Body of pancreas (tissue), 4 donors: ENCODE data around the gene SREBF2. TPM values are rescaled to one million over a fixed set of nuclear protein-coding genes. Genes with fewer than 3 reads are reported as not detected.

Experiments
- ATAC-seq: fragments of 150-250 bp; one replicate; pipeline ENCODE4 v1.9.1; 2016
- DNase-seq, 4 donors: peaks; one replicate each; pipeline ENCODE4 v3.0.0-alpha.2; 2019
- H3K27ac ChIP-seq, 4 donors: fragments of 200-600 bp; sonication (generic); 1 replicate in 3 of 4; 2 replicates in 1 of 4; pipeline versions ENCODE4 v1.5.1 to v1.6.1; 2016 to 2019; ENCODE audit warnings: mild to moderate bottlenecking in 1 of 4, mixed read lengths in 1 of 4, moderate library complexity in 1 of 4
- H3K27me3 ChIP-seq, 2 donors: fragments of 200-600 bp; sonication (generic); one replicate each; pipeline ENCODE4 v1.6.0; 2016; ENCODE audit warnings: mild to moderate bottlenecking in 1 of 2
- H3K36me3 ChIP-seq, 2 donors: fragments of 200-600 bp; sonication (generic); replicated peaks in 1 of 2; 2 replicates each; pipeline ENCODE4 v1.5.1; 2016; ENCODE audit warnings: low read depth in 2 of 2; ENCODE audit not compliant: insufficient read depth in 1 of 2
- H3K4me1 ChIP-seq: fragments of 200-600 bp; sonication (generic); one replicate; pipeline ENCODE4 v1.6.0; 2016
- H3K4me3 ChIP-seq, 2 donors: fragments of 200-600 bp; sonication (generic); 1 replicate in 1 of 2; 2 replicates in 1 of 2; pipeline ENCODE4 v1.5.1; 2016 to 2019
- H3K9me3 ChIP-seq, 3 donors: fragments of 200-600 bp; sonication (generic); 1 replicate in 2 of 3; 2 replicates in 1 of 3; pipeline ENCODE4 v1.5.1; 2016
- POLR2A ChIP-seq, 3 donors: fragments of 450-650 bp; IDR thresholded peaks; one replicate each; pipeline ENCODE4 v1.6.1; 2016; ENCODE audit warnings: antibody characterized with exemption in 3 of 3, mild to moderate bottlenecking in 2 of 3
- WGBS, 2 donors: methylation state at CpG; one replicate each; pipeline ENCODE4 v1.1.5; 2017; 5-methylcytosine and 5-hydroxymethylcytosine counted together
- intact Hi-C: fragments of 100-400 bp; cut with DNase I; formaldehyde crosslinking; loops from one replicate; pipeline ENCODE4 v1.15.1; 2023
- total RNA-seq, 2 donors: library from RNA; depleted of rRNA; stranded (reverse); fragments of >200 nt; gene quantifications; one replicate each; pipeline ENCODE4 v1.1.0, GENCODE V29; 2016
- TF ChIP-seq, protein P1 (sequence below), 7 experiments: fragments of 450-650 bp in 4 of 7; fragments of 200-600 bp in 3 of 7; sonication (generic) in 3 of 7; IDR thresholded peaks; one replicate each; pipeline ENCODE4 v1.5.1; 2016 to 2019; ENCODE audit warnings: antibody characterized with exemption in 7 of 7

Gene SREBF2
- total RNA-seq, 2 donors from 2014 or later: 40.2 to 68.6 TPM

DNA sequence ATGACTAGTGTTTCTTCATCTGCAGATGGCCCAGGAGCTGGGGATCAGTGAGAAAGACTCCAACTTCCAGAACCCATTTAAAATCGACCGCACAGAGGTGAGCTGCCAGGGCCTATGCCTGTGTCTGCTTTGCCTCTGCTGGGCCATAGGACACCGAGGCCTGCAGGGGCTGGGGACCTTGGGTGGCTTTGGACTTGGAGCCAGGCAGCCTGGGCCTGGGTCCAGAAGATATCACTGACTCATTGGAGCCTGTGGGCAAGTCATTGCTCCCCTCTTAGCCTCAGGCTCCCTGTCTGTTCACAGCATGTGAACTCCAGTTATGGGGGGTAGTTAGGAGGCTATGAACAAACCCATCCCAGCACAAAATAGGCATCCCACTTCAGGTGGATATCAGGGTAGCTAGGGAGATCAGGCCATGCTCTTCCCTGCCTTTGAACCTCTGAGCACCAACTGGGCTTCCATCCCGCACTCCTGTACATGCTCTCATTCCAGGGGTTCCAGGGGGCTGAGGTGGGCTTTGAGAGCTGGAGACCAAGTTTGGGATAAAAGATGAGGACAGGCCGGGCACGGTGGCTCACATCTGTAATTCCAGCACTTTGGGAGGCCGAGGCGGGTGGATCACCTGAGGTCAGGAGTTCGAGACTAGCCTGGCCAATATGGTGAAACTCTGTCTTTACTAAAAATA, 19.0 kb upstream of the SREBF2 start:
- 93 to 97% methylated on average over 8 to 9 of the region's 9 CpGs for WGBS, 2 donors
- ATAC-seq (no peak), DNase-seq (no peak)
- H3K4me3 ChIP-seq: no peak overlapping the region
- TF ChIP-seq POLR2A (IDR thresholded peaks at IDR 0.05): no peak
- TF ChIP-seq, protein P1, sequence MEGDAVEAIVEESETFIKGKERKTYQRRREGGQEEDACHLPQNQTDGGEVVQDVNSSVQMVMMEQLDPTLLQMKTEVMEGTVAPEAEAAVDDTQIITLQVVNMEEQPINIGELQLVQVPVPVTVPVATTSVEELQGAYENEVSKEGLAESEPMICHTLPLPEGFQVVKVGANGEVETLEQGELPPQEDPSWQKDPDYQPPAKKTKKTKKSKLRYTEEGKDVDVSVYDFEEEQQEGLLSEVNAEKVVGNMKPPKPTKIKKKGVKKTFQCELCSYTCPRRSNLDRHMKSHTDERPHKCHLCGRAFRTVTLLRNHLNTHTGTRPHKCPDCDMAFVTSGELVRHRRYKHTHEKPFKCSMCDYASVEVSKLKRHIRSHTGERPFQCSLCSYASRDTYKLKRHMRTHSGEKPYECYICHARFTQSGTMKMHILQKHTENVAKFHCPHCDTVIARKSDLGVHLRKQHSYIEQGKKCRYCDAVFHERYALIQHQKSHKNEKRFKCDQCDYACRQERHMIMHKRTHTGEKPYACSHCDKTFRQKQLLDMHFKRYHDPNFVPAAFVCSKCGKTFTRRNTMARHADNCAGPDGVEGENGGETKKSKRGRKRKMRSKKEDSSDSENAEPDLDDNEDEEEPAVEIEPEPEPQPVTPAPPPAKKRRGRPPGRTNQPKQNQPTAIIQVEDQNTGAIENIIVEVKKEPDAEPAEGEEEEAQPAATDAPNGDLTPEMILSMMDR (IDR thresholded peaks at IDR 0.05): no peak
- H3K9me3 ChIP-seq: no peaks in the 10 kb centered on the region
- H3K27me3 ChIP-seq: no peaks in the 10 kb centered on the region
- intact Hi-C loops: no loop called here
- H3K36me3 ChIP-seq: no peaks in the 10 kb centered on the region
- no peak overlapping the region for H3K27ac ChIP-seq
- H3K4me1 ChIP-seq: no peaks in the 10 kb centered on the region

DNA sequence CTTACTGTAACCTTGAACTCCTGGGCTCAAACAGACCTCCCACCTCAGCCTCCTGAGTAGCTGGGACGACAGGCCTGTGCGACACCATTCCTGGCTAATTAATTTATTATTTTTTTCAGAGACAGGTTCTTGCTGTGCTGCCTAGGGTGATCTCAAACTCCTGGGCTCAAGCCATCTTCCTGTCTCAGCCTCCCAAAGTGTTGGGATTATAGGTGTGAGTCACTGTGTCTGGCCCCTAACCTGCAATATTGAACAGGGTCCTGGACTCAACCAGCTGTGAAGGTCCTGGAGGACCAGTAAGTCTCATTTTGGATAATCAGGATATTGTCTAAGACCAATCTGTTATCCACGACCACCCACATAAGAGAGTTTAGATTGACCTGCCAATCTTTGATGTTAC, 17.2 kb upstream of the SREBF2 start:
- DNase-seq (no peak), ATAC-seq (no peak)
- H3K27ac ChIP-seq: no peak overlapping the region
- TF ChIP-seq, protein P1 (IDR thresholded peaks at IDR 0.05): no peak
- no peak for TF ChIP-seq POLR2A (IDR thresholded peaks at IDR 0.05)
- 82 to 89% methylated on average over 3 of the region's 3 CpGs for WGBS, 2 donors
- no peaks in the 10 kb centered on the region for H3K27me3 ChIP-seq
- H3K4me3 ChIP-seq: no peak overlapping the region
- no peaks in the 10 kb centered on the region for H3K4me1 ChIP-seq
- intact Hi-C loops: no loop called here
- H3K9me3 ChIP-seq: no peaks in the 10 kb centered on the region
- no peaks in the 10 kb centered on the region for H3K36me3 ChIP-seq

DNA sequence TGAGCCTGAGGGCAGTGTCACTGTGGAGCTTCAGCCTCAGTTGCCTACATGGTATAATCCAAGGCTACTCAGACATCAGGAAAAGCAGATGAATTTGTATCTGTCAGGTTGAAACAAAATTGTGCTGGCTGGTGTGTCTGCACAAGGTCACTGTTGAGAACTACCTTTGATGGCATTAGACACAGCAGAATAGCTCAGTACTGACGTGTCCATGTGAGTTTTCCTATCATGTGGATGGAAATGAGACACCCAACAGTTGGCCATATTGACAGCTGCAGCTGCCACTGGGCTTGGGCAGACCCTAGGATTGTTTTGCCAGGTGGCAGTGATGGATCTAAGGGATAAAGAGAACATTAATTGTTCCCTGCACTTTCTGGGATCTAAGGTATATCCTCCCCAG, 16.7 kb upstream of the SREBF2 start:
- no peaks in the 10 kb centered on the region for H3K36me3 ChIP-seq
- no peak overlapping the region for H3K4me3 ChIP-seq
- no peak for DNase-seq
- H3K4me1 ChIP-seq: no peaks in the 10 kb centered on the region
- no peak for ATAC-seq
- 100% methylated on average over 1 of the region's 1 CpG; no CpG with 5 or more reads in 1 of the 2 donors for WGBS, 2 donors
- intact Hi-C loops: no loop called here
- H3K9me3 ChIP-seq: no peaks in the 10 kb centered on the region
- TF ChIP-seq POLR2A (IDR thresholded peaks at IDR 0.05): no peak
- TF ChIP-seq, protein P1 (IDR thresholded peaks at IDR 0.05): no peak
- H3K27me3 ChIP-seq: no peaks in the 10 kb centered on the region
- H3K27ac ChIP-seq: no peak overlapping the region

DNA sequence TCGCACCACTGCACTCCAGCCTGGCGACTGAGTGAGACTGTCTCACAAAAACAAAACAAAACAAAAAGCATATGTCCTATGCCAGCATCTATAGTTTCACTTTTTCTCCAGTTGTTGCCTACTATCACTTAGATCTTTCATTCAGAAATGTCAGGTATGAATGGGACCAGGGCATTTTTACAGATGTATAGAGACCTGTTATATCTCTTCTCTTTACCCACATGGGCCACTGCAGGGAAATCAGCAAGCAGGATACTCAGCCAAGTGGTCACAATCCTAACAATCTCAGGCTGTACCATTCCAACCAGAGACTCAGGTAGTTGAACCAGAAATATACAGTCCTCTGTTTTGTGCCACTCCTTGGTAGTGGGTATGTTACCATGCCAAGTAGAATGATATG, 16.0 kb upstream of the SREBF2 start:
- Histone ChIP-seq H3K9me3 (no peaks in the 10 kb centered on the region), H3K27me3 (no peaks in the 10 kb centered on the region), H3K4me3 (no peak overlapping the region), H3K27ac (no peak overlapping the region), H3K36me3 (no peaks in the 10 kb centered on the region), H3K4me1 (no peaks in the 10 kb centered on the region)
- TF ChIP-seq, protein P1 (IDR thresholded peaks at IDR 0.05): no peak
- no peak for TF ChIP-seq POLR2A (IDR thresholded peaks at IDR 0.05)
- 86 to 91% methylated on average over 2 of the region's 2 CpGs for WGBS, 2 donors
- ATAC-seq (no peak), DNase-seq (no peak)
- intact Hi-C loops: no loop called here

DNA sequence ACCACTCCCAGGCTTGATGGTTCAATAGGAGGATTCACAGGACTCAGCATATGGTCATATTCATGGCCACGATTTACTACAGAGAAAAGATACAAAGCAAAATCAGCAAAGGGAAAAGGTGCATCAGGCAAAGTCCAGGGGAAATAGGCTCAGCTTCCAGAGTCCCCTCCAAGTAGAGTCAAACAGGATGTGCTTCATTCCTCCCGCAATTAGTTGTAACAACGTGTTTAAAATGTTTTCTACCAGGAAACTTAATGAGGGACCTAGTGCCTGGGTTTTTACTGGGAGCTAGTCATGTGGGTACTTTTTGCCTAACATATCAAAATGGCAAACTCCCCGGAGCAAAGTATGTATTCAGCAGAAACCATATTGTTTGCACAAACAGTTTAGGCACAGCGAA, 14.9 kb upstream of the SREBF2 start:
- no peak for ATAC-seq
- intact Hi-C loops: no loop called here
- WGBS, 2 donors: 77 to 89% methylated on average over 5 of the region's 5 CpGs

More for the DNA sequence above, 14.9 kb upstream of the SREBF2 start:
- H3K27ac ChIP-seq: no peak overlapping the region
- no peak for TF ChIP-seq POLR2A (IDR thresholded peaks at IDR 0.05)
- TF ChIP-seq, protein P1 (IDR thresholded peaks at IDR 0.05): no peak
- no peaks in the 10 kb centered on the region for H3K9me3 ChIP-seq
- no peaks in the 10 kb centered on the region for H3K27me3 ChIP-seq
- DNase-seq: no peak
- H3K4me3 ChIP-seq: no peak overlapping the region
- H3K36me3 ChIP-seq: no peaks in the 10 kb centered on the region
- H3K4me1 ChIP-seq: peaks cover 6% of the 10 kb centered on the region
